Frontal cortex (tissue), 4 donors: ENCODE results near the gene AFDN. TPM values are rescaled to one million over a fixed set of nuclear protein-coding genes. Genes with fewer than 3 reads are reported as not detected.

ENCODE experiments used
- DNase-seq, 2 donors: peaks; one replicate each; pipeline ENCODE4 v3.0.0; 2012; ENCODE audit warnings: low spot score in 2 of 2
- FAIRE-seq: peaks from 2 replicates; lab custom pipeline; 2012; peaks lifted over from hg19 to GRCh38; lab: Jason Lieb, UNC
- total RNA-seq: library from RNA; depleted of rRNA; stranded (reverse); fragments of >200 nt; gene quantifications from one replicate; pipeline ENCODE4 v1.2.3, GENCODE V29; 2014
- donor health status: control.
- donor health status: control.
- donor health status: control.

Gene AFDN
- total RNA-seq, 1 donor from 2014 or later, result 204 TPM

GRCh38 chr6:167835260-167835659, 8.5 kb downstream of the AFDN start:
- FAIRE-seq (no peak), DNase-seq (no peak)

GRCh38 chr6:167836721-167837120, 10.0 kb downstream of the AFDN start:
- no peak for FAIRE-seq

GRCh38 chr6:167838207-167838748, 11.6 kb downstream of the AFDN start:
- DNase-seq (no peak), FAIRE-seq (no peak)

More at GRCh38 chr6:167836721-167837120, 10.0 kb downstream of the AFDN start:
- DNase-seq, result no peak

GRCh38 chr6:167839343-167839742, 12.6 kb downstream of the AFDN start:
- no peak for DNase-seq
- FAIRE-seq, result no peak

GRCh38 chr6:167839755-167840154, 13.0 kb downstream of the AFDN start:
- FAIRE-seq (no peak), DNase-seq (no peak)

GRCh38 chr6:167840160-167840525, 13.4 kb downstream of the AFDN start:
- no peak for FAIRE-seq
- no peak for DNase-seq

GRCh38 chr6:167840526-167841179, 13.9 kb downstream of the AFDN start:
- DNase-seq (no peak), FAIRE-seq (no peak)

- FAIRE-seq (no peak), DNase-seq (no peak)
Measured at GRCh38 chr6:167841981-167842380, 15.3 kb downstream of the AFDN start.

GRCh38 chr6:167842457-167842856, 15.7 kb downstream of the AFDN start:
- FAIRE-seq (no peak), DNase-seq (no peak)

- DNase-seq (no peak), FAIRE-seq (no peak)
Measured at GRCh38 chr6:167843023-167843422, 16.3 kb downstream of the AFDN start.

- DNase-seq (no peak), FAIRE-seq (no peak)
Measured at GRCh38 chr6:167845856-167846255, 19.1 kb downstream of the AFDN start.

GRCh38 chr6:167846997-167847606, 20.4 kb downstream of the AFDN start:
- FAIRE-seq (no peak), DNase-seq (no peak)

GRCh38 chr6:167847936-167848335, 21.2 kb downstream of the AFDN start:
- DNase-seq (no peak), FAIRE-seq (no peak)

- FAIRE-seq (no peak), DNase-seq (no peak)
Measured at GRCh38 chr6:167848783-167849182, 22.1 kb downstream of the AFDN start.

- DNase-seq, result no peak
- FAIRE-seq, result no peak
Measured at GRCh38 chr6:167849846-167850459, 23.2 kb downstream of the AFDN start.

GRCh38 chr6:167850782-167851181, 24.1 kb downstream of the AFDN start:
- DNase-seq (no peak), FAIRE-seq (no peak)

GRCh38 chr6:167851370-167851952, 24.8 kb downstream of the AFDN start:
- DNase-seq, result no peak
- no peak for FAIRE-seq

- DNase-seq (no peak), FAIRE-seq (no peak)
Measured at GRCh38 chr6:167855825-167856425, 29.2 kb downstream of the AFDN start.

GRCh38 chr6:167856474-167856873, 29.8 kb downstream of the AFDN start:
- DNase-seq (no peak), FAIRE-seq (no peak)

GRCh38 chr6:167856999-167857660, 30.4 kb downstream of the AFDN start:
- DNase-seq (no peak), FAIRE-seq (no peak)
